IPS DF 6.9 (cell line): Measurements from ENCODE around the gene SLA2.
"Not testable (repeated sequence)": the region's sequence is repeated elsewhere in the genome, so short reads cannot be mapped to it uniquely, and the experiment has no call there.

Experiments
- DNase-seq: peaks from one replicate; pipeline ENCODE4 v3.0.0-alpha.2; 2013; ENCODE audit warnings: low read depth, low spot score
- H3K27ac ChIP-seq: one replicate; pipeline ENCODE4 v1.5.1; 2013; ENCODE audit warnings: low read length, control low read depth
- H3K27me3 ChIP-seq: 2 replicates; pipeline ENCODE4 v1.6.1; 2013; ENCODE audit warnings: mild to moderate bottlenecking, low read length; ENCODE audit not compliant: control insufficient read depth, insufficient read depth
- H3K36me3 ChIP-seq: 2 replicates; pipeline ENCODE4 v1.6.1; 2013; ENCODE audit warnings: low read length; ENCODE audit not compliant: control insufficient read depth, insufficient read depth
- H3K4me1 ChIP-seq: 2 replicates; pipeline ENCODE4 v1.6.1; 2013; ENCODE audit warnings: low read length; ENCODE audit not compliant: control insufficient read depth, insufficient read depth
- H3K4me3 ChIP-seq: 2 replicates; pipeline ENCODE4 v1.5.1; 2013; ENCODE audit warnings: mild to moderate bottlenecking, low read length
- H3K9me3 ChIP-seq: 2 replicates; pipeline ENCODE4 v1.6.1; 2013; ENCODE audit warnings: low read length, inconsistent platforms; ENCODE audit not compliant: control insufficient read depth, insufficient read depth
- WGBS: extraction: QIAGEN DNeasy Blood & Tissue Kit; methylation state at CpG from one replicate; pipeline ENCODE4 v1.1.7; 2013; ENCODE audit warnings: mixed read lengths, missing lambda C conversion rate; ENCODE audit not compliant: insufficient read length, insufficient coverage; 5-methylcytosine and 5-hydroxymethylcytosine counted together

Gene SLA2

GRCh38 chr20:36611625-36612024, 34.4 kb downstream of the SLA2 start:
- Histone ChIP-seq H3K36me3 (peaks cover 20% of the 10 kb centered on the region; the same call in 1 of the 2 replicates), H3K9me3 (no peaks in the 10 kb centered on the region), H3K27me3 (no peaks in the 10 kb centered on the region), H3K4me1 (no peaks in the 10 kb centered on the region), H3K27ac (no peak overlapping the region), H3K4me3 (no peak overlapping the region)
- no peak for DNase-seq
- WGBS = no CpG with 5 or more reads among the region's 5 CpGs

GRCh38 chr20:36608388-36608728, 37.6 kb downstream of the SLA2 start:
- H3K9me3 ChIP-seq, H3K4me1 ChIP-seq, H3K27me3 ChIP-seq, H3K27ac ChIP-seq, DNase-seq, H3K4me3 ChIP-seq: not testable (repeated sequence)
- no CpG with 5 or more reads among the region's 6 CpGs for WGBS
- peaks cover 16% of the 10 kb centered on the region; the same call in 1 of the 2 replicates for H3K36me3 ChIP-seq

- peaks cover 13% of the 10 kb centered on the region; the same call in 1 of the 2 replicates for H3K36me3 ChIP-seq
- H3K4me1 ChIP-seq = peaks cover 2% of the 10 kb centered on the region
- WGBS = no CpG with 5 or more reads among the region's 7 CpGs
- no peaks in the 10 kb centered on the region for H3K9me3 ChIP-seq
- no peak overlapping the region for H3K27ac ChIP-seq
- no peaks in the 10 kb centered on the region for H3K27me3 ChIP-seq
- H3K4me3 ChIP-seq = no peak overlapping the region
- DNase-seq = no peak
These were observed 38.2 kb downstream of the SLA2 start for GRCh38 chr20:36607586-36608387.

- no peak for DNase-seq
- Histone ChIP-seq H3K27me3 (no peaks in the 10 kb centered on the region), H3K27ac (no peak overlapping the region), H3K4me3 (peak overlapping the region; percentile 90), H3K4me1 (peaks cover 2% of the 10 kb centered on the region), H3K36me3 (peaks cover 5% of the 10 kb centered on the region; the same call in 1 of the 2 replicates), H3K9me3 (no peaks in the 10 kb centered on the region)
- no CpG with 5 or more reads among the region's 31 CpGs for WGBS
These were observed 39.6 kb downstream of the SLA2 start for GRCh38 chr20:36606158-36607066.

GRCh38 chr20:36605399-36606157, 40.4 kb downstream of the SLA2 start, which contains the start of gene RAB5IF:
RAB5IF (plus strand) TSS chr20:36605779; CDS start chr20:36605952, 173 bp downstream.
- Histone ChIP-seq H3K27ac (no peak within 1 kb of the TSS), H3K4me1 (peaks cover 2% of the 10 kb centered on the region), H3K9me3 (no peaks in the 10 kb centered on the region), H3K27me3 (no peaks in the 10 kb centered on the region), H3K36me3 (peaks cover 5% of the 10 kb centered on the region; the same call in 1 of the 2 replicates), H3K4me3 (peak within 1 kb of the TSS; percentile 90)
- DNase-seq = peak; percentile 100
- no CpG with 5 or more reads among the region's 90 CpGs for WGBS

- H3K36me3 ChIP-seq = peaks cover 5% of the 10 kb centered on the region; the same call in 1 of the 2 replicates
- no peak for DNase-seq
- H3K4me1 ChIP-seq = peaks cover 2% of the 10 kb centered on the region
- no peak overlapping the region for H3K27ac ChIP-seq
- WGBS = no CpG with 5 or more reads among the region's 15 CpGs
- no peak overlapping the region for H3K4me3 ChIP-seq
- H3K27me3 ChIP-seq = no peaks in the 10 kb centered on the region
- no peaks in the 10 kb centered on the region for H3K9me3 ChIP-seq
These were observed 41.0 kb downstream of the SLA2 start for GRCh38 chr20:36604952-36605398.

- peaks cover 2% of the 10 kb centered on the region for H3K4me1 ChIP-seq
- no peak overlapping the region for H3K27ac ChIP-seq
- H3K9me3 ChIP-seq = no peaks in the 10 kb centered on the region
- no peak overlapping the region for H3K4me3 ChIP-seq
- H3K27me3 ChIP-seq = no peaks in the 10 kb centered on the region
- no peaks in the 10 kb centered on the region for H3K36me3 ChIP-seq
- no CpG with 5 or more reads among the region's 1 CpG for WGBS
- no peak for DNase-seq
These were observed 44.5 kb downstream of the SLA2 start for GRCh38 chr20:36601540-36601939.

- Histone ChIP-seq H3K4me1 (peaks cover 2% of the 10 kb centered on the region), H3K27me3 (no peaks in the 10 kb centered on the region), H3K4me3 (no peak overlapping the region), H3K27ac (no peak overlapping the region), H3K36me3 (no peaks in the 10 kb centered on the region), H3K9me3 (no peaks in the 10 kb centered on the region)
- DNase-seq = no peak
- no CpG with 5 or more reads among the region's 5 CpGs for WGBS
These were observed 46.1 kb downstream of the SLA2 start for GRCh38 chr20:36599912-36600345.

GRCh38 chr20:36593347-36593929, 52.6 kb downstream of the SLA2 start:
- no peak overlapping the region for H3K27ac ChIP-seq
- no CpG with 5 or more reads among the region's 5 CpGs for WGBS
- H3K4me3 ChIP-seq = no peak overlapping the region
- H3K27me3 ChIP-seq = no peaks in the 10 kb centered on the region
- H3K4me1 ChIP-seq = no peaks in the 10 kb centered on the region; the same call in none of the 2 replicates
- no peak for DNase-seq
- H3K9me3 ChIP-seq = no peaks in the 10 kb centered on the region
- H3K36me3 ChIP-seq = peaks cover 10% of the 10 kb centered on the region
